ENCODE results near the gene MCOLN1.
"Not testable (repeated sequence)": the region's sequence is repeated elsewhere in the genome, so short reads cannot be mapped to it uniquely, and the experiment has no call there.

Gene MCOLN1

DNA sequence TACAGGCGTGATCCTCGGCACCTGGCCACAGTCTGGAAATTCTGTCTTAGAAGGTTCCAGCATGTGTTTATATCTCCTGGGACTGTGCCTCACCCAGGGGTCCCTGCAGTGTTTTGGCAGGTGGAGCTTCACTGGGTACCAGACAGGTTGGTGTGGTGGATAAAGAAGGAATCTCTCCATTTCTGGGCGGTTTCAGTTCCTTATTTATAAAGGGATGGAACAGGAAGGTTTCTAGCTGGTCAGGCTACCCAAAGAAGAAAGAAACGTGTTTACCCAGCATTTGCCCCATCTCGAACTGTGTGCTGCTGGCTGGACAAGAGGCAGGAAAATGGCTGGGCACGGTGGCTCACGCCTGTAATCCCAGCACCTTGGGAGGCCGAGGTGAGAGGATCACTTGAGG lies 22.9 kb downstream of the MCOLN1 start:
- DNase-seq: no peak

DNA sequence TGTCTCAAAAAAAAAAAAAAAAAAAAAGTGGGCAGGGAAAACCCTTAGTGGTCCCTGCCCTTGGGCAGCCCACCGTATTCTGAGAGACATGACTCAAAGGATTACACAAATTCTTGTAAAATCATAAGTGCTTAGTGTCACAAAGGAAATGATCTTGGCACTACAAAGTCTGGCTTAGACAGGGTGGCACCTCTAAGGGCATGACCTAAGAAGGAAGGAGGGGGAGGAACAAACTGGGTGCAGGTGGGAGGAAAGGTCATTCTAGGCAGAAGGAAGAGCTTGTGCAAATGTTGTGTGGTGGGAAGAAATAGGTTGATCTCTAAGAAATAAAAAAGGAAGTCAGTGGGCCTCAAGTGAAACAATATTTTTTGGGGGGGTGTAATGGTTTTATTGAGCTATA lies 23.5 kb downstream of the MCOLN1 start:
- no peak for DNase-seq

DNA sequence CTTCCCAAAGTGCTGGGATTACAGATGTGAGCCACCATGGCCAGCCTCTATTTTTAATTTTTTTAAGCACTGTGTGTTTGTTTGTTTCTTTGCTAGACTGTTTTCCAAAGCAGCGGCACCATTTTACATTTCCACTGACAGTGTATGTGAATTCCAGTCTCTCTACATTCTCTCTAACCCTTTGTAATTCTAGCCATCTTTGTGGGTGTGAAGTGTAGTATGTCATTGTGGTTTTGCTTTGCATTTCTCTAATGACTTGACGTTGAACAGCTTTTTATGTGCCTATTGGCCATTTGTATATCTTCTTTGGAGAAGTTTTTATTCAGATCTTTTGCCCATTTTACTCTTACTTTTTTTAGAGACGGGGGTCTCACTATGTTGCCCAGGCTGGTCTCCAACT lies 24.7 kb downstream of the MCOLN1 start:
- DNase-seq: no peak

DNA sequence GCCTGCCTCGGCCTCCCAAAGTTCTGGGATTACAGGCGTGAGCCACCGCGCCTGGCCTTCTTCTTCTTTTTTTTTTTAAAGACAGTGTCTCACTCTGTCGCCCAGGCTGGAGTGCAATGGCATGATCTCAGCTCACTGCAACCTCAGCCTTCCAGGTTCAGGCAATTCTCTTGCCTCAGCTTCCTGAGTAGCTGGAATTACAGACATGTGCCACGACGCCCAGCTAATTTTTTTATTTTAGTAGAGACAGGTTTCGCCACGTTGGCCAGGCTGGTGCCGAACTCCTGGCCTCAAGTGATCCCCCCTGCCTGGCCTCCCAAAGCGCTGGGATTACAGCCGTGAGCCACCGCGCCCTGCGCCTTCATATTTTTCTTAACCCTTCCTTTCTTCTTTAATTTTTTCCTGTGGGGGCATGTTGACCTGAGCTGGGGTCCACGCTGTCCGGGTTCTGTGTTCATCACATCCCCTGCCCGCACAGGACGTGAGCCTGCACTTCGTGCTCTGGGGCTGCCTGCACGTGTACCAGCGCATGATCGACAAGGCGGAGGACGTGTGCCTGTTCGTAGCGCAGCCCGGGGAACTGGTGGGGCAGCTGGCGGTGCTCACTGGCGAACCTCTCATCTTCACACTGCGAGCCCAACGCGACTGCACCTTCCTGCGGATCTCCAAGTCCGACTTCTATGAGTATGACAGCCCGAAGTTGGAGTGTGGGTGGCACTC lies 27.2 kb downstream of the MCOLN1 start:
- no peak for DNase-seq

DNA sequence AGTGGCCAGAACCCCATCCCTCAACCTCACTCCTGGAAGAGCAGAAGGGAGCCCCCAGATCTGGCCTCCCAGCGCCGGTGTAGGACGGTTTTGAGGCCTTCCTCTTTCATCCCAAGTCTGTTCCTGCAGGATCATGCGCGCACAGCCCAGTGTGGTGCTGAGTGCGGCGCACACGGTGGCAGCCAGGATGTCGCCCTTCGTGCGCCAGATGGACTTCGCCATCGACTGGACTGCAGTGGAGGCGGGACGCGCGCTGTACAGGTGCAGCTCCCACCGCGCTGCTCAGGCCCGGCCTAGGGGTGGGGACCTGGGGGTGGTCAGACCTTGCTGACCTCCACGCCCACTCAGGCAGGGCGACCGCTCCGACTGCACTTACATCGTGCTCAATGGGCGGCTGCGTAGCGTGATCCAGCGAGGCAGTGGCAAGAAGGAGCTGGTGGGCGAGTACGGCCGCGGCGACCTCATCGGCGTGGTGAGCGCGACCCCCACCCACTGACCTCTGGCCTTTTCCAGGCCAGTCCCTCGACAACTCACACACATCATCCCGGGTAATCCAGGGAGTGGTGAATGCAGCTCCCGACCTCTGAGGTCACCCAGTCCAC lies 27.8 kb downstream of the MCOLN1 start:
- DNase-seq: no peak

DNA sequence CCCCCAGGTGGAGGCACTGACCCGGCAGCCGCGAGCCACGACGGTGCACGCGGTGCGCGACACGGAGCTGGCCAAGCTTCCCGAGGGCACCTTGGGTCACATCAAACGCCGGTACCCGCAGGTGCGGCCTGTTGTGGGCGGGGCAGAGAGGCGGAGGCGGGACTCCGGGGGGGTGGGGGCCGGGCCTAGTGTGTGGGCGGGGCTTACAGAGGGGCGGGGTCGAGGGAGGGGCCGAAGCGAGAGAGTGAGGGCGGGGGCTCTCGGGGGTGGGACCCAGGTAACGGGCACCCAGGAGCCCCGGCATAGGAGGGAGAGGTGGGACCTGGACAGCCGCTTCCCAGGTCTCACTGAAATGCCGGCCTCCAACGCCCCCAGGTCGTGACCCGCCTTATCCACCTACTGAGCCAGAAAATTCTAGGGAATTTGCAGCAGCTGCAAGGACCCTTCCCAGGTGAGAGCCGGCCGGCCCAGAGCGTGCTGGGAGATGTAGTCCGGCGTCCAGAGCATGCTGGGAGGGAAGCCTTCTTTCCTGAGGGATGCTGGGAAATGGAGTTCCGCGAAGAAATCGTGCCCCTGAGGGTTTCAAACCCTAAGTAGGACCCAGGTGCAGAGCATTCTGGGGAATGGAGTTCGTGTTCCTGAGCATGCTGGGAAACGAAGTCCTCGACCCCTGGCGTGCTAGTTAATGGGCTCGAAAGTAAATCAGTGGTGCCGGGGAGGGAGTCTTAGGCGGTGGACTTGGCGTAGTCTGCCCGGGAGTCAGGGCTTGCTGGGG lies 28.8 kb downstream of the MCOLN1 start:
- DNase-seq: peak; percentile 59

DNA sequence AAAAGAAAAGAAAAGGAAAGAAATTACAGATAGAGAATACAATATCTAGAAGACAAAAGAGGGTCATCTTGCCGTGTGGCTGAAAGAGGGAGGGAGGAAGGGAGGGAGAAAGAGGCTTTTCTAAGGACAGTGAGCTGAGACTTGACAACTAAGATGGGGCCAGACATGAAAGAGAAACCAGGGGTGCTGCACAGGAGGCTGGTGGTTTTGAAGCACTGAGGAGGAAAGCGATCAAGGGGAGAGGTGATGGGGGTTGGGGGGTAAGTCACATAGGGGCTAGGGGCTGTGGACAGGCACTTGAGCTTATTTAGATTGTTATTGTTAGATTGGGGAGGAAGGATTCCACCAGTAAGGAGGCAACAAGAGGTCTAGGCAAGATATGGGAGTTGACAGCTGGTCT lies 30.4 kb downstream of the MCOLN1 start:
- DNase-seq: no peak

DNA sequence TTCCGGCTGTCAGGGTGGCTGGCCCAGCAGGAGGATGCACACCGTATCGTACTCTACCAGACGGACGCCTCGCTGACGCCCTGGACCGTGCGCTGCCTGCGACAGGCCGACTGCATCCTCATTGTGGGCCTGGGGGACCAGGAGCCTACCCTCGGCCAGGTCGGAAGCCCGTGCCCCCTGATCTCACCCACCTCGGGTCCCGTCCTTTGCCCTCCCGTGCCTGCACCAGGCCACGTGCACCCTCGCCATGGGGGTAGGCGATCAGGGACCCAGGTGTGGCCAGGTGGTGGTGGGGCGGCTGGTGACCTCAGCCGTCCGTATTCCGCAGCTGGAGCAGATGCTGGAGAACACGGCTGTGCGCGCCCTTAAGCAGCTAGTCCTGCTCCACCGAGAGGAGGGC lies 32.1 kb downstream of the MCOLN1 start:
- DNase-seq: no peak

DNA sequence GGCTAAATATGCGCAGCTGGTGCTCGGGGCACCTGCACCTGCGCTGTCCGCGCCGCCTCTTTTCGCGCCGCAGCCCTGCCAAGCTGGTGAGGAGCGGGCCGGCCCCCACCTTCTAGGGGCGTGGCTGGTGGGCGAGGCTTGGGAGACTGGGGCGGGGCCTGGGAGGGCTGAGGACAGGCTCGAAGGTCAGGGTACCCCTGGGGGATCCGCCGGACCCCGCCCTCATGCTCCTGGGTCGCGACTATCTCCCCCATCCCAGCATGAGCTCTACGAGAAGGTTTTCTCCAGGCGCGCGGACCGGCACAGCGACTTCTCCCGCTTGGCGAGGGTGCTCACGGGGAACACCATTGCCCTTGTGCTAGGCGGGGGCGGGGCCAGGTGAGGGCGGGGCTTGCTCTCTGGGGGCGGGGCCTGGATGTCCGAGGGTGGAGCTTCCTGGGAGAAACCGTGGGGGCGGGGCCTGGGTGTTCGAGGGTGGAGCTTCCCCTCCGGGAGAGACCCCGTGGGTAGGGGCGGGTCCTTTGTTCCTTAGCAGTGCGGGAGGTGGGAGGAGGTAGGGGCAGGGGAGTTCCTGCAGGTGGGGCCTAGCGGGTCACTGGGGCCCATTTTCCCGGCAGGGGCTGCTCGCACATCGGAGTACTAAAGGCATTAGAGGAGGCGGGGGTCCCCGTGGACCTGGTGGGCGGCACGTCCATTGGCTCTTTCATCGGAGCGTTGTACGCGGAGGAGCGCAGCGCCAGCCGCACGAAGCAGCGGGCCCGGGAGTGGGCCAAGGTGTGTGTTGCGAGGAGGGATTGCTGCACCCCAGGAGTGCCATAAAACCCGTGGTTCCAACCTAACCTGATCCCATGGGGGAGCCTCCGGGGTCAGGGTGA lies 32.8 kb downstream of the MCOLN1 start:
- no peak for DNase-seq

DNA sequence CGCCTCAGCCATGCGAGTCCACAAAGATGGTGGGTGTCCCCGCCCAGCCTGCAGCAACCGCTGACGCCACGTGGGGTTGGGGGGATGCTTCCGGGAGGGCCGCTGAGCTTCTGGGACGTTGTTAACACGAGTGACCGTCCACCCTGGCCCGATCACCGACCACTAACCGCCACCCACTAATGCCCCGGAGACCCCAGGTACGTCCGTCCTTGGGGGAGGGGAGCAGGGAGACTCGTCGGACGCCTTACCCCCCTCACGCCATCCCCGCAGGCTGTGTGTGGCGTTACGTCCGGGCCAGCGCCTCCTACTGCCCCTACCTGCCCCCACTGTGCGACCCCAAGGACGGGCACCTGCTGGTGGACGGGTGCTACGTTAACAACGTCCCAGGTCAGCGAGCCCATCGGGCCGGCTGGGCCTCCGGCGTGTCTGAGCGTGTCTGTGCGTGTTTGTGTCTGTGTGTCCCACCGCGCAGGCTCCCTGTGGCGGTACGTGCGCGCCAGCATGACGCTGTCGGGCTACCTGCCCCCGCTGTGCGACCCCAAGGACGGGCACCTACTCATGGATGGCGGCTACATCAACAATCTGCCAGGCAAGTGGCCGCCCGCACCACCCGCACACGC lies 34.4 kb downstream of the MCOLN1 start:
- no peak for DNase-seq

DNA sequence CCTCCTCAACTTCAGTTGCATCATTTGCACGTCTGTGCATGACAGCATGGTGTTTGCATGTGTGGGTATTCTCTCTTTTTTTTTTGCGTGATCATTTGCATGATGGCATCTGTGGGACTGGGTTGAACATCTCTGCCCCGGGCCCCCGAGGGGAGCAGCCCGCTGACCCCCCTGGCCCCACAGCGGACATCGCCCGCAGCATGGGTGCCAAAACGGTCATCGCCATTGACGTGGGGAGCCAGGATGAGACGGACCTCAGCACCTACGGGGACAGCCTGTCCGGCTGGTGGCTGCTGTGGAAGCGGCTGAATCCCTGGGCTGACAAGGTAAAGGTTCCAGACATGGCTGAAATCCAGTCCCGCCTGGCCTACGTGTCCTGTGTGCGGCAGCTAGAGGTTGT lies 36.2 kb downstream of the MCOLN1 start:
- no peak for DNase-seq

DNA sequence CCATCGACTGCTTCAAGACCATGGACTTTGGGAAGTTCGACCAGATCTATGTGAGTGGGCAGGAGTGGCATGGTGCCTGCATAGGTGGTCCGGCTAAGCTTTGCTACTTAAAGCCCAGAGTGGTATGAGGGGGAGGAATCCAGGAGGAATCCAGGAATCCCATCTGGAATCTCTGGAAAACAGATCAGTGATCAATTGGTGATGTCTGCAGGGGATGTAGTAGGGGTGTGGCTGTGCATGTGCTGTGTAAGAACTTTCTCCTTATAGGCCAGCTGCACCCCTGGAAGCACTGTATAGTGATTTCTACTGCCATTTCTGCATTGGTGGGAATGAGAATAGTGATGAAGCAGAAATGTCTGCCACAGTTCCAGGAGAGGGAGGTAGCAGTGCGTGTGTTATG lies 36.7 kb downstream of the MCOLN1 start:
- DNase-seq: no peak

DNA sequence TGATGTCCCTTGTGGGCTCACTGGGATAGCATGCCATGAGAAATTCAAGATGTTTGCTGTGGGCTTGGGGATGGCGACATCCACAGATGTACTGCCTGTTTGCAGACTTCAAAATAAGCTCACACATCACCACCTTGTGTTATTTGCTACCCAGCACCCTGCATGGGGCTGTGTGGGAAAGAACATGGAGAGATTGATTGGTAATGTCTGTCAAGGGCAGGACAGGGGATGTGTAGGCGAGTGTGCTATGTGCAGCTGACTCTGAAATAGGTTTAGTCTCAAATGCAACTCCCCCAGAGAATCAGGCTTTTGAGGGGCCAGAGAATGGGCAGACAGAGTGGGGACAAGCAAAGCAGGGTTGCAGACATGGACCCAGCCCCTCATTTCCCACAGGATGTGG lies 37.8 kb downstream of the MCOLN1 start:
- DNase-seq: no peak

DNA sequence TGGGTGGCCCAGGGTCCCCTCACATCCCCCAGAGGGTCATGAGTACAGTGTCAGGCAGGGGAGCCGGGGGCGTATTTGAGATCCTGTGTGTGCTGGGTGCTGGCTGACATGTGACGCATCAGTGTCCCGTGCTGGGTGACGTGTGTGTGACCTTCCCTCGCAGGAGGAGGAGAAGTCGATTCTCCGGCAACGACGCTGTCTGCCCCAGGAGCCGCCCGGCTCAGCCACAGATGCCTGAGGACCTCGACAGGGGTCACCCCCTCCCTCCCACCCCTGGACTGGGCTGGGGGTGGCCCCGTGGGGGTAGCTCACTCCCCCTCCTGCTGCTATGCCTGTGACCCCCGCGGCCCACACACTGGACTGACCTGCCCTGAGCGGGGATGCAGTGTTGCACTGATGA lies 38.9 kb downstream of the MCOLN1 start:
- no peak for DNase-seq

DNA sequence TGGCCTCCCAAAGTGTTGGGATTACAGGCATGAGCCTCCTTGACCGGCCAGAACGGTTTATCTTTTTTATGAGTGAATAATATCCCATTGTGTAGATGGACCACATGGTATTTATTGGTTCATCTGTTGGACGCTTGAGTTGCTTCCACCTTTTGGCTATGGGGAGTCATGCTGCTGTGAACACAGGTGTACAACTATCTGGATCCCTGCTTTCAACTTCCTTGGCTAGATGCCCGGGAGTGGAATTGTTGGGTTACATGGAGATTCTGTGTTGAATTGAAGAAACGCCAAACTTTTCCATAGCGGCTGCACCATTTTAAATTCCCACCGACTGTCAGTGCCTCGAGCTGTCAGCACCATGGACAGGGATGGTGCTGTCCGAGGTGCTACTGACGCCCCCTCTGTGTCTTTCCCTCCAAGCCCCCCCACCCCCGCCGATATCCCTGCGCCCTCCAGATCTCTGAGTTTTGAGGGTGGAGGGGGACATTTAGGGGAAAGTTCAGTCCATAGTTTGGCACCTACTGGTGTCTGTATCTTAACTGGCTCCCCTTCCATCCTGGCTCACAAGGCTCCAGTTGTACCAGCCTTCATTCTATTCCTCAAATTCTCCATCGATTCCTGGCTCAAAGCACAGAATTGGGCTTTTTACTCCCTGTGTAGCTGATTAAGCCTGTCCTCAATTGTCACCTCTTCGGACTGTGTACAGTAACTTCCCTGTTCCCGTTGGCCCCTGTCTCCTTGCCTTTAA lies 40.4 kb downstream of the MCOLN1 start:
- DNase-seq: no peak

DNA sequence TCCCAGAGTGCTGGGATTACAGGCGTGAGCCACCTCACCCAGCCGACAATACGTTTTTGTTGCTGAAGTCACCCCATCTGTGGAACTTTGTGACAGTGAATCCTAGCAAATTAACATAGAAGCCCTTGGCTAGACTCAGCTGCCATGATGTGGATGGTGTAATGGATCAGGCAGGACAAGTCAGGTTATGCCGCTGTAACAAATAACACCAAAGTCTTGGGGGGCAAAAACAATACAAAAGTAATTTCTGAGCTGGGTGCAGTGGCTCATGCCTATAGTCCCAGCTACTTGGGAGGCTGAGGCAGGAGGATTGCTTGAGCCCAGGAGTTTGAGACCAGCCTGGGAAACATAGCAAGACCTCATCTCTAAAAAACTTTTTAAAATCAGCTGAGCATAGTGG lies 42.4 kb downstream of the MCOLN1 start:
- DNase-seq: no peak

DNA sequence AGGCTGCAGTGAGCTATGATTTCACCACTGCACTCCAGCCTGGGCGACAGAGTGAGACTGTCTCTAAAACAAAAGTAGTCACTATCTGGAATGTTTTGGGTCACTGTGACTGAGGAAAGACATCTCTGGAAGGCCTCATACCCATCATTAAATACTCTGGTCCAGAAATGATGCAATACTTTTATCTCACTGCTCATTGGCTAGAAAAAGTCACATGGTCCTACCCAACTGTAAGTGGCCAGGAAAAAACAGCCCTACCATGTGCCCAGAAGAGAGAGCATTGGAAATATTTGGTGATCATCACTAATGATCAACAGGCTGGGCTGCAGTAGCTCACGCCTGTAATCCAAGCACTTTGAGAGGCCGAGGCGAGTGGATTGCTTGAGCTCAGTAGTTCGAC lies 42.9 kb downstream of the MCOLN1 start:
- no peak for DNase-seq

DNA sequence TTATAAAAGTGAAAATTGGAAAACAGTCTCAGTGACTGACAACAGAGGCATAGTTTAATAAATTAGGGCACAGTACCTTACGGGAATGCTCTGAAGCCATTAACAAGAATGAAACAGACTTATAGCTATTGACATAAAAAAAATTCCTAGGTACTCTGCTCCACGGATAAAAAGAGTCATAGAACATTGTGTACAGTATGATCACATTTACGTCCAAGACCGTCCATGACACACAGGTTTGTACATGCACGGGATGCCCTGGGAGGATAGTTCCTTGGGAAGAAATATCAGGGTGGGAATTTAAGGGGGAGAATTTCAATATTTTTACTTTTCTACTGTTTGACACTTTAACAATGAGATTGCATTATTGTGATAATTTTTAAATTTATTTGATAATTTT lies 48.3 kb downstream of the MCOLN1 start:
- DNase-seq: no peak

DNA sequence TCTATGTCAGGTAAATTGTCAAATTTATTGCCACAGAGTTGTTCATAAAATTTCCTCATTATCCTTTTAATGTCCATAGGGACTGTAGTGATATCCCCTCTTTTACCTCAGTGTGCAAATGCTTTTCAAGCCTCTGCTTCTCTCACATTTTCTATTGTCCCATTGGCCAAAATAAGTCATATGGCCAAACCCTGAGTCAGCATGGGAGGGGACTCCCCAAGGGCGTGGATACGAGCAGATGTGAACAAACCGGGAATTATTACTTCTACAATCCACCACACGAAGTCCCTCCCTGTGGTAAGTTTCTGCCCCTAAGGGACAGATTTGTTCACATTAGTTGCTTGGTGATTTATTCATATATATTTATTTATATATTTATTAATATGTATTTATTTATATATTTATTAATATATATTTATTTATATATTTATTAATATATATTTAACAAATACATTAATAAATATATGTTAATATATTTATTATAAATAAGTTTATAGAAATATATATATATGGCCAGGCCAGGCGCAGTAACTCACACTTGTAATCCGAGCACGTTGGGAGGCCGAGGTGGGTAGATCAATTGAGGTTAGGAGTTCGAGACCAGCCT lies 53.1 kb downstream of the MCOLN1 start:
- DNase-seq: no peak

DNA sequence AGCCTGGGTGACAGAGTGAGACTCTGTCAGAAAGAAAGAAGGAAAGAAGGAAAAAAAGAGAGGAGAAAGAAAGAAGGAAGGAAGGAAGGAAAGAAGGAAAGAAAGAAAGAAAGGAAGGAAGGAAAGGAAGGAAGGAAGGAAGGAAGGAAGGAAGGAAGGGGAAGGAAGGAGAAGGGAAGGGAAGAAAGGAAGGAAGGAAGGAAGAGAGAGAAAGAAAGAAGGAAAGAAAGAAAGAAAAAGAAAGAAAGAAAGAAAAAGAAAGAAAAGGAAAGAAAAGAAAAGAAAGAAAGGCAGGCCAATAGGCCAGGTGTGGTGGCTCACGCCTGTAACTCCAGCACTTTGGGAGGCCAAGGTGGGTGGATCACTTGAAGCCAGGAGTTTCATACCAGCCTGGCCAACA lies 55.0 kb downstream of the MCOLN1 start:
- DNase-seq: not testable (repeated sequence)

DNA sequence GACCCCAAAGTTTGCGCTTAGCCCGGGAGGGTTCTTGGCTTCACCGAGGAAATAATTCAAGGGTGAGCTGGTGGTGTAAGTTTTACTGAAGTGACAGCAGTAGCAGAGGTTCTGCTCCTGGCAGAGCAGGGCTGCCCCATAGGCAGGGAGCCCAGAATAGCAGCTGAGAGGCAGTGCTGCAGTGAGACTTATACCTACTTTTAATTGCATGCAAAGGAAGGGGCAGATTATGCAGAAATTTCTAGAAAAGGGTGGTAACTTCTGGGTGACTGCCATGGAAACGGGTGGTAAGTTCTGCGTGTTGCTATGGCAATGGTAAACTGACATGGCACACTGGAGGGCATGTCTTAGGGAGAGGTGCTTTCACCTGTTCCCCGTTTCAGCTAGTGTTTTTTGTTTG lies 55.7 kb downstream of the MCOLN1 start:
- no peak for DNase-seq

DNA sequence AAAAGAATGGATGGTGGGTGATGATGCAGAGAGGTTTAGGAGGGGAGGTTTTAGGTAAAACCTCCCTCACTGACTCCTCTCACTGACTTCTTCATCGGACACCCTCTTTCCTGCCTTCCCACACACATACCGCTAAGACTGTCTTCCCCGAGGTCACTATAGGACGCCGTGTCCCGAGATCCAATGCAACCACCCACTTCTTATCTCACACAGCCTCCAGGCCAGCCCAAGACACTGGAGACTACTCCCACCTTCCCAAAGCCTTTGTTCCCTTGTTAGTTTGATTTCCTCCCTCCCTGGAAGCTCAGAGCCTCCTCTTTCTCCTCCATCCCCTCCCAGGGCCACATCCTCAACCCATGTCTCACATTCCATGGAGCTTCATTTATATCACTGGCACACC lies 56.8 kb downstream of the MCOLN1 start:
- DNase-seq: no peak

Measured in NCI-H1048 (cell line).